Thoracic aorta (tissue), 2 donors: Measurements from ENCODE around the gene ST6GALNAC2. TPM values are rescaled to one million over a fixed set of nuclear protein-coding genes. Genes with fewer than 3 reads are reported as not detected.

Source experiments
- ATAC-seq: fragments of 150-250 bp; one replicate; pipeline ENCODE4 v1.8.0; 2017; ENCODE audit warnings: low read depth; ENCODE audit not compliant: insufficient number of reproducible peaks, low FRiP score
- DNase-seq: peaks from one replicate; pipeline ENCODE4 v3.0.0-alpha.2; 2020; ENCODE audit warnings: low spot score
- H3K27ac ChIP-seq, 2 donors: fragments of 200-600 bp; sonication (generic); 1 replicate in 1 of 2; 2 replicates in 1 of 2; pipeline ENCODE4 v1.5.1; 2016; ENCODE audit warnings: mild to moderate bottlenecking in 2 of 2, moderate library complexity in 2 of 2
- H3K27me3 ChIP-seq: fragments of 200-600 bp; sonication (generic); replicated peaks from 2 replicates; pipeline ENCODE4 v1.6.0; 2016; ENCODE audit warnings: mild to moderate bottlenecking; ENCODE audit not compliant: insufficient read depth
- H3K36me3 ChIP-seq: fragments of 200-600 bp; sonication (generic); one replicate; pipeline ENCODE4 v1.5.1; 2016
- H3K4me1 ChIP-seq, 2 donors: fragments of 200-600 bp; sonication (generic); 1 replicate in 1 of 2; 2 replicates in 1 of 2; pipeline versions ENCODE4 v1.5.1 to v1.6.0; 2016; ENCODE audit warnings: low read depth in 2 of 2, mild to moderate bottlenecking in 1 of 2; ENCODE audit not compliant: control insufficient read depth in 1 of 2
- H3K4me3 ChIP-seq: fragments of 200-600 bp; sonication (generic); 2 replicates; pipeline ENCODE4 v1.5.1; 2016; ENCODE audit warnings: mild to moderate bottlenecking
- H3K9me3 ChIP-seq: fragments of 200-600 bp; sonication (generic); 2 replicates; pipeline ENCODE4 v1.5.1; 2016
- CTCF ChIP-seq: fragments of 200-600 bp; sonication (generic); IDR thresholded peaks from one replicate; pipeline ENCODE4 v1.5.1; 2019; ENCODE audit warnings: antibody characterized with exemption
- total RNA-seq, 2 donors: library from RNA; depleted of rRNA; stranded (reverse); fragments of >200 nt; gene quantifications; one replicate each; pipeline versions ENCODE4 v1.1.0 to v1.2.3, GENCODE V29; 2016

Gene ST6GALNAC2
- 1 to 10 TPM in 1 of 2 donors, not detected in 1; 1.8 TPM for total RNA-seq

GRCh38 chr17:76585649-76586593 is at the start of gene ST6GALNAC2:
Gene ST6GALNAC2, minus strand, starts transcription at chr17:76585860. Its CDS starts 52 bp downstream, at chr17:76585808.
- DNase-seq (no peak), ATAC-seq (peak; percentile 16)
- Histone ChIP-seq H3K9me3 (no peaks in the 10 kb centered on the region), H3K4me1 (peaks cover 12 to 16% of the 10 kb centered on the region in 2 donors), H3K4me3 (peak within 1 kb of the TSS; percentile 78), H3K36me3 (no peaks in the 10 kb centered on the region), H3K27ac (no peak within 1 kb of the TSS), H3K27me3 (no peaks in the 10 kb centered on the region)
- TF ChIP-seq CTCF: peak; percentile 7

GRCh38 chr17:76635039-76635438 is 49.4 kb upstream of the ST6GALNAC2 start:
- TF ChIP-seq CTCF: no peak
- no peak for DNase-seq
- H3K36me3 ChIP-seq: no peaks in the 10 kb centered on the region
- ATAC-seq: no peak
- H3K9me3 ChIP-seq: no peaks in the 10 kb centered on the region
- H3K4me3 ChIP-seq: no peak overlapping the region
- H3K4me1 ChIP-seq: no peaks in the 10 kb centered on the region
- H3K27me3 ChIP-seq: no peaks in the 10 kb centered on the region
- no peak overlapping the region for H3K27ac ChIP-seq

GRCh38 chr17:76633628-76634328 is 48.1 kb upstream of the ST6GALNAC2 start:
- no peak for ATAC-seq
- DNase-seq: no peak
- TF ChIP-seq CTCF: no peak
- H3K9me3 ChIP-seq: no peaks in the 10 kb centered on the region
- no peaks in the 10 kb centered on the region for H3K4me1 ChIP-seq
- H3K27me3 ChIP-seq: no peaks in the 10 kb centered on the region
- no peaks in the 10 kb centered on the region for H3K36me3 ChIP-seq
- no peak overlapping the region for H3K27ac ChIP-seq
- no peak overlapping the region for H3K4me3 ChIP-seq

- Histone ChIP-seq H3K36me3 (no peaks in the 10 kb centered on the region), H3K4me1 (no peaks in the 10 kb centered on the region), H3K9me3 (no peaks in the 10 kb centered on the region), H3K27me3 (no peaks in the 10 kb centered on the region), H3K27ac (no peak overlapping the region), H3K4me3 (no peak overlapping the region)
- DNase-seq (no peak), ATAC-seq (no peak)
- no peak for TF ChIP-seq CTCF
Observed at GRCh38 chr17:76631821-76632565, 46.3 kb upstream of the ST6GALNAC2 start.
